Activated CD4-positive, CD25-positive, alpha-beta regulatory T cell (primary cell): ENCODE measurements around the gene AKAP7.

Experiments
- DNase-seq, 4 experiments: peaks; one replicate each; lab custom pipeline; 2025; lab: John Stamatoyannopoulos, UW

AKAP7 gene

GRCh38 chr6:131199568-131200272 is 64.5 kb downstream of the AKAP7 start:
- peak; percentile 9 to 55 (median 32) for DNase-seq

DNA sequence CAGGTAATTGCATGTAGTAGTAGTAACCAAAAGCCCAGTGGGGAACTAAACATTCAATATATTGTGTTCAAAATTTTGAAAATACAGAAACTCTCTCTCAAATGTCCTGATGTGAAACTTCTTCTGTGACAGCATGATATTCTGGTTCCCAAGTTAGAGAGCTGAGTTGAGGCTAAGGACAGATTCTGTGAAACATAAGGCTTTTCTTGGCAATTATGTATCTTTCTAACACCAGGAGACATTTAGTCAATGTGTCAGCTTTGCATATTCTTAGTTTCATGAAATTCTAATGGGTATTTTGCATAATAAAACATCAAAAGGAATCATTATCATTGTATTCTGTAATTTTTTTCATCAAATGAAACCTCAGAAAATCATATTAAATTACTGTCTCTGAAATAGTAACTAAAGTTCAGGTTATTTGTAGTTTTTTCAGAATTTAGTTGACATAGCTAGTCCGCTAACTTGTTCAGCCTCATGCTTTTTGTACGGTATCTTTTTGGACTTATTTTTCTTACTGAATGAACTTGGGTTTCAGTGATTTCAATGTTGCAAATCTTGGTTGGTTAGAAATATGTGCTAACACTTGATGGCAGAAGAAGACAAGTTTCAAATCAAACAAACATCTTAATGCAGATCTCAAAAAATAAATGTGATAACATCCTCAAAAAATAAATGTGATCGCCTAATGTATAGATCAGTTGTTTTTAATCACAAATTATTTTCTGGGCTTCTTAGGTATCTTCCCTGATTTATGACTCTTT is 70.4 kb downstream of the AKAP7 start:
- DNase-seq: no peak

GRCh38 chr6:131206463-131207251 is 71.4 kb downstream of the AKAP7 start:
- no peak for DNase-seq

- no peak for DNase-seq
Measured at GRCh38 chr6:131208787-131209186, 73.5 kb downstream of the AKAP7 start.

DNA sequence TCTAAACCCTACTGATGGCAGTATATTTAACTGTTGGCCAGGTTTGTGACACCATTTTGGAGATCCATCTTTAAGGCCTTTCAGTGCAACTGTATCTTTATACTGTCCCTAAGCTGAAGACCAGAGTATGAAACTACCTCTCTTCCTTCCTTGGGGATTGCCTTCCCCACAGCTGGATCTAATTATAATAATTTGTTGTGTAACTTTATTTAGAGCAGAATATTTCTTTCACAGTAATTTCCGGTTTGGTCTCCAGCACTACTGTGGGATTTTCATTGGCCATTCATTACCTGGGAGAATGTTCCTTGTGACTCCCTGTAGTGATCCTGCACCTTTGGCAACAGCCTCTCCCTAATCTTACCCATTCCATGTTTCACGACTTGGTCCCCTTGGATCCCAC is 75.2 kb downstream of the AKAP7 start:
- no peak for DNase-seq

- no peak for DNase-seq
Measured at GRCh38 chr6:131212024-131212423, 76.8 kb downstream of the AKAP7 start.

DNA sequence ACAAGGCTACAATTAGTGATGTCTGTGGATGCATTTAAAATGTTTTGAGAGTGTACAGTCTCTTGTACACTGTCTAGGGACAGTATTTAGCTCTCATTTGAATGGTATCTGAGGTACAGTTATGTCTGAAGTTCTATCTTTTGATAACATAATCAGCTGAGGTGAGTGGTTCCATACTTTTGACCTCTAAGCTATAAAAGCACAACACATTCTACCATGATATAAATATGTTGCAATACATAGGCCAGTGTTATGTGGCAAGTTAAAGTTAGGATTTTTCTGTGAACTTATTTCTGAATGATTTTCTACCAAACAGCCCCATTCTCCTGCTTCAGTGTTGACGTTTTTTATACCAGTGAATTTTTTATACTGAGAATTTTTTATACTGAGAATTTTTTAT is 77.6 kb downstream of the AKAP7 start:
- DNase-seq: no peak

DNA sequence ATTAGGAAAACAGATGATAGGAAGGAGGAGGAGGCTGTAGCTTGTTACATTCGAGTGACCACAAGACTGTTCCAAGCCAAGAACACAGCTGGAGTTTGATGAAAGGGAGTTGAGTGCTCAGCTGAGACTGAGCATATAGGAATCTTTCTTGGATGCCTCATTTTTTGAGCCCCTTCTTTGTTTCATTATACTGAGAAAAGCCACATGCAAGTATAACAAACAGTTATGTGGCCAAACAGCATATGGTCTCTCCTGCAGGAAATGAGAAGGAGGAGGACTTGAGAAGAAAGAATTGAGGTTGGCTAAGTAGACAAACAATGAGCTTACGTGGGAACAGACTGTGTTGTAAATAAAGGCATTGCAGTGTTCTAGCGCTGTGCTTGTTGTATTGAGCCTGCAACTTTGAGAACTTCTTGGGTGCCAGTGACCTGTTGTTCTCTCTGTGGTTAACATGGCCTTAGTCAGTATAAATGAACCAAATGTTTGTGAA is 78.3 kb downstream of the AKAP7 start:
- no peak for DNase-seq

GRCh38 chr6:131215219-131215618 is 80.0 kb downstream of the AKAP7 start:
- no peak for DNase-seq

DNA sequence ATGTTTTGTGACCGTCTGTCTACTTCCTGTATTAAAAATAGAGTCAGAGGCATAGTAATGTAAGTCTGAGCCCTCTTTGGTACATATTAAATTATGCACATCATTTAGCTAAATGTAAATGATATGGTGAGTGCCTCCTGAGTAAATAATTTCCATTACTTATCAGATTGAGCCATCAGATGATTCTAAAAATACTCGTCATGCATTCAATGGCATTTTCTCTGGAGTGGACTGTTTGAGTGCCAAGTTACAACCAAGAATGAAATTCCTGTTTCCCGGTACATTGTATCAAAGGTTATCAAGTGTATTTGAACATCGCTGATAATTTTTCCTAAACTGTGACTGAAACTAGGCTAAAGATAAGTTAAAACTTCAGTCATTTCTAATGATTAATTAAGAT is 81.0 kb downstream of the AKAP7 start:
- DNase-seq: no peak

GRCh38 chr6:131222773-131223172 is 87.5 kb downstream of the AKAP7 start:
- DNase-seq: no peak

DNA sequence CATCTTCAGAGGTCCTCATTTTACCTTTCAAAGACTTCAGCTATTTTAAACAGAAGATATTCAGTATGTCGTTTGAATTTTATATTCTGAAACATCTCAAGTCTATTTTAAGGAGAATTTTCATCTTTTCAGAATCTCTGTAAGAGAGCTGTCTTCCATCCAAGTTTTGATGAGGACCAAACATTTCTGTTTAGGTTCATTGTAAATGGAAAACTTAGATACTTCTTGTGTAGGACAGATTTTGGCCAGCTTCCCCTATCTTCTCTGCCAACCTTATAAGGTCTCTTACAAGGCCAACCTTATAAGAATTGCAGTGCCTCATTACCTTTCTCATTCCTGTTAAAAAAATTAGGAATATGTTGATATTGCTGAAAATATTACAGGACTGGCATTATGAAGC is 88.1 kb downstream of the AKAP7 start:
- no peak for DNase-seq

DNA sequence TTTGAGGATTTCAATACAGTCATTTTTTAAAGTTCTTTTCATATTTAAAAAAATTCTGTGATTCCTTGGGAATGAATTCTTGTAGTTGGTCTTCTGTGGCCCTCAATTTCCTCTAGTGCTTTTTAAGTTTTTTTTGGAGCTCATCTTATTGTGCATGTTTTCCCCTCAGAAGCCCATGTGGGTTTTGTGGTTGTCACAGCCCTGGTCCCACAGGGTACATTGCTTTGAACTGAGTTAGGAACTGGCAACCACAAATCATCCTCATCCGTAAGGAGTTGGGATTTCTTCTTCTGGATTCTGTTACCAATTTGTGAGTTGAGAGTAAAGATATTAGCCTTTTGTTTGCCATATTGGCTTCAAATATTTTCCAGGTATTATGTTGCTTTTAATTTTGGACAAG is 89.9 kb downstream of the AKAP7 start:
- no peak for DNase-seq

GRCh38 chr6:131225959-131226358 is 90.7 kb downstream of the AKAP7 start:
- DNase-seq: no peak

DNA sequence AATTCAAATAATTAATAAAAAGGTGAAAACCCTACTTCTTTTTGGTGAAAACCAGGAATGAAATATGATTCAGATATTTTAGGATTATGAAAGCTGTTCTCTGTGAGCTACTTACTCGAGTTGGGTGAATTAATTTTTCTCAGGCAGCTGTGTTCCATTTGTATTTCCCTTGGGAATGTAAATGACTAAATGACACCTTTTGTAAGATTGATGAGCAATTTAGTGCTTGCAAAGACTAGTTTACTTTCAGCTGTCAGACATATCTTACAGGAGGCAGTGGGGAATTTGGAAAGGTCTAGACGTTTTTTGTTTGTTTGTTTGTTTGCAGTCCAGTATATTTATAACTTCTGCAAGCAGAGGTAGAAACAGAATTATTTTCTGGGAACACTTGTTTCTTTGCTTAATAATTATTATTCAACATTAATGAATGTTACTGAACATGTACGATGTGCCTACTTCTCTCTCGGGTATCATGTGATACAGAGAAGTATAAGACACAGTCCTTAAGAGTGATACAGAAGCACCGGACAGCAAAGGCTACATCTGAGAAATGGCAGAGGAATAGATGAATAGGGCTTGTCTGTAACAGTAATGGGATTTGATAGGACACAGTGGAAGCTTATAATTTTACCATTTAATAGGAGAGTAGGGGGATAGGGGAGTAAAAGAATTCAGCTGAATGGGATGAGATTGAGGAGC is 91.3 kb downstream of the AKAP7 start:
- DNase-seq: no peak

DNA sequence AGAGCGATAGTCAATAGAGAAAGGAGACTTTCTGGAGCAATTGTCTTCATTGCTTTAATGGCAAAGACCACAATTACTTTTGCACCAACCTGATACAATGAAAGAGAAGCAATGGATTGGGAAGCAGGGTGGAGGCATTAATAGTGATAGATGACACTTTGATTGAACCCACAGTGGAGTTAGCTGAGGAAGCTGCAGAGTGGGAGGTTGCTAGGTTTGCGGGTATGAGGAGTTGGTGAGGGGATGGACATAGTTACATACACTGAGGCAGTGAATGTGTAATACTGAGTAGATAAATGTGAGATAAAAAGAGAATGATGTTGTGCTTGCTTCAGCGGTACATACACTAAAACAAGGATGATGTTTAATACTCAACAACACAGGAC is 91.9 kb downstream of the AKAP7 start:
- no peak for DNase-seq

GRCh38 chr6:131231103-131231502 is 95.8 kb downstream of the AKAP7 start:
- no peak for DNase-seq

DNA sequence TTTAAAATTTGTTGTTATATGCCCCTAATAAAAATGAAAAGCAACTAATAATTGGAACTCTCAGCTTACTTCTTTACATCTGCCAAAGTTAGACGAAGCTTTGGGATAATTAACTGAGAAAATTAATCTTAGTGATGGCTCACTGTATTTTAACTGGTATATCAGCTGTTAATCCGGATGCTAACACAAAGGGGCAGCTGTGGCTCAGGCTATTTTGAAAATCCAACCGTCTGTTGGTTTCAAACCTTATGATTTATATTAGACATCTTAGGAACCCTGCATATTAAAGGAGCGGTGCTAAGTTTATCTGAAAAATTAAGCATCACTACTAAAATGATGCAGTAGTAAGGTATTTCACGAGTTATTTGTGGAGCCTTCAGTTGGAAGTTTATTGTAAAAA is 96.6 kb downstream of the AKAP7 start:
- no peak for DNase-seq

GRCh38 chr6:131244942-131245341 is 109.7 kb downstream of the AKAP7 start:
- DNase-seq: no peak

GRCh38 chr6:131250122-131250521 is 114.9 kb downstream of the AKAP7 start:
- no peak for DNase-seq

- DNase-seq: no peak
Measured at GRCh38 chr6:131250936-131251335, 115.7 kb downstream of the AKAP7 start.

DNA sequence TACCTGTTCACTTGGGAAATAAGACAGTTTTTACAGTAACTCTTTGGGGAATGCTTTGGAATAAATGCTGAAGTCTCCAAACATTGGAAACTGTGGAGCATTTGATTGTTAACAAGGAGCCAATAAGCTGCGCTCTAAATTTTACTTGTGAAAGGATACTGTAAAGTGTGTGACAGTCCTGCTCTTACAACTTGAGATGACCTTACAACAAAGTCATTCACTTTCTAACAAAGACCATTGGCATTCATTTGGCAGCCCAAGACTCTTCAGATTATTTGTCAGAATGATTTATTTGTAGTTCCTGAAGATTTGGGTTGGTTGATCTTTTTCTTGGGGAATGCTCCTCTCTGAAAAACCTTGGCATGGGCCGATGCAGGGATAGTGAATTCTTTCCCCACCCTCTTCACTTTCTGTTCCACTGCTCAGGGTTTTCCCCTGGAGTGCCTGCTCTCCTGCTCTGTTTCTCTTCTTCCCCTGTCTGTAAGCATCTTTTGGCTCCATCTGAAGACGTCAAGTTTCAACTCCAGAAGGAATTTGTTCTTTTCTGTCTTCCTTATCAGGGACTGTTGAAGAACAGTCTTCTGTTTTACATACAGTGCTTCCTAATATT is 116.4 kb downstream of the AKAP7 start:
- DNase-seq: no peak
